GM23338 (cell line): ENCODE measurements around the gene COL4A2.

Source experiments
- CREB1 ChIP-seq: fragments of 250-450 bp; sonication (Bioruptor Pico); IDR thresholded peaks from 2 replicates; pipeline ENCODE4 v1.5.0; 2020; ENCODE audit warnings: low read depth, mild to moderate bottlenecking, moderate library complexity
- EZH2 ChIP-seq: fragments of 200-600 bp; sonication (generic); IDR thresholded peaks from one replicate; pipeline ENCODE4 v1.8.0; 2017; ENCODE audit warnings: antibody characterized with exemption, mild to moderate bottlenecking, low read depth; ENCODE audit not compliant: unreplicated experiment
- JUNB ChIP-seq: IDR thresholded peaks from one replicate; pipeline ENCODE4 v1.6.1; 2016; ENCODE audit warnings: antibody characterized with exemption; ENCODE audit not compliant: unreplicated experiment
- POLR2AphosphoS5 ChIP-seq: IDR thresholded peaks from 2 replicates; pipeline ENCODE4 v1.6.1; 2016; ENCODE audit warnings: antibody characterized with exemption, low read depth
- ZNF114 ChIP-seq: fragments of 250-450 bp; sonication (Bioruptor Pico); IDR thresholded peaks from 2 replicates; pipeline ENCODE4 v1.5.0; 2020; ENCODE audit warnings: mild to moderate bottlenecking, moderate library complexity
- TF ChIP-seq, protein P1 (sequence below), 2 experiments: fragments of 200-600 bp in 1 of 2; sonication (generic) in 1 of 2; conservative IDR thresholded peaks; 2 replicates each; pipeline versions ENCODE4 v1.5.1 to v1.6.1; 2016 to 2017; ENCODE audit warnings: antibody characterized with exemption in 2 of 2, low read depth in 2 of 2, mild to moderate bottlenecking in 2 of 2, moderate library complexity in 1 of 2

DNA sequence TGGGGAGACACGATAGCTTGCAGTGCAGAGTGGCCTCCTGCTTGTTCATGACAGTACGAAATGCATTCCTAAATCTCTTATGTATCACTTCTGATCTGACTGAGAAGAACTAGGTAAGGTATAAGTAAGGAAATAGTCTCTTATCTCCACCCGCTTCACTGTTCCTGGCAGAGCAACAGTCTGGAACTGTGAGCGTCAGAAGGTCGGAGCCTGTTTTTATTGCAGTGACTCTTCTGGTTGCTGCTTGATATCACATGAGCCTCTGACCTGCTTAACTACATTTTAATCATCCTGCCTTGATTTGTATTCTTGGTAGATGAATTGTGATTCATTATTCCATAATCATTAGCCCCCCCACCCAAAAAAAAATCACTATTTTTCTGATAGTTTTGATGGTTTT, 69.0 kb downstream of the COL4A2 start:
- no peak for TF ChIP-seq POLR2AphosphoS5
- TF ChIP-seq, protein P1, sequence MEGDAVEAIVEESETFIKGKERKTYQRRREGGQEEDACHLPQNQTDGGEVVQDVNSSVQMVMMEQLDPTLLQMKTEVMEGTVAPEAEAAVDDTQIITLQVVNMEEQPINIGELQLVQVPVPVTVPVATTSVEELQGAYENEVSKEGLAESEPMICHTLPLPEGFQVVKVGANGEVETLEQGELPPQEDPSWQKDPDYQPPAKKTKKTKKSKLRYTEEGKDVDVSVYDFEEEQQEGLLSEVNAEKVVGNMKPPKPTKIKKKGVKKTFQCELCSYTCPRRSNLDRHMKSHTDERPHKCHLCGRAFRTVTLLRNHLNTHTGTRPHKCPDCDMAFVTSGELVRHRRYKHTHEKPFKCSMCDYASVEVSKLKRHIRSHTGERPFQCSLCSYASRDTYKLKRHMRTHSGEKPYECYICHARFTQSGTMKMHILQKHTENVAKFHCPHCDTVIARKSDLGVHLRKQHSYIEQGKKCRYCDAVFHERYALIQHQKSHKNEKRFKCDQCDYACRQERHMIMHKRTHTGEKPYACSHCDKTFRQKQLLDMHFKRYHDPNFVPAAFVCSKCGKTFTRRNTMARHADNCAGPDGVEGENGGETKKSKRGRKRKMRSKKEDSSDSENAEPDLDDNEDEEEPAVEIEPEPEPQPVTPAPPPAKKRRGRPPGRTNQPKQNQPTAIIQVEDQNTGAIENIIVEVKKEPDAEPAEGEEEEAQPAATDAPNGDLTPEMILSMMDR (conservative IDR thresholded peaks at IDR 0.05; ENCODE audit: low read depth in 2 of 2) = no peak
- no peak for TF ChIP-seq CREB1 (CRISPR knock-in tag)
- no peak for TF ChIP-seq EZH2
- no peak for TF ChIP-seq JUNB
- TF ChIP-seq ZNF114 (CRISPR knock-in tag) = no peak
